ENCODE results near the gene SPATA12. TPM values are rescaled to one million over a fixed set of nuclear protein-coding genes. Genes with fewer than 3 reads are reported as not detected.
A peak's percentile ranks its signal among the peaks of the same experiment; 100 is the strongest.

The SPATA12 gene
- total RNA-seq, 1 donor from 2014 or later: not detected

DNA sequence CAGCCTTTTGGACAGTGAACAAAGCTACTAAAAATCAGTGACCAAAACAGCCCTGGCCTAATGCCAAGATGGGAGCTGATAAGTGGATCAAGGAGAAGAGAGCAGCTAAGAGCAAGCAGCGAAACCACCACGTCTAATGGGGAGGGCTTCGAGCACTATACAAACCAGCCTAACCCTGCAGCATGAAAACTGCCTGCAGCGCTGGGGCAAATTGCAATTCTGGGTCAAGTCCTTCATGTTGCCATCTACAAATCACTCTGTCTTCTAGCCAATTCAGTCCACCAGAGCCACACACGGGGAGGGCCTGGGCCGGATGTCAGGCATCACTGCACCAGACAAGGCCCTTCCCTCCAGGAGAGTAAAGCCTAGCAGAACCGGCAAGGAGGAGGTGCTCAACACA is 30.5 kb upstream of the SPATA12 start:
- intact Hi-C loops (cut with micrococcal nuclease): no loop called here
- H3K9me3 ChIP-seq (replicated peaks): no peaks in the 10 kb centered on the region
- H3K4me3 ChIP-seq: no peak overlapping the region
- no peak overlapping the region for H3K27ac ChIP-seq (replicated peaks)
- DNase-seq: no peak
- no peaks in the 10 kb centered on the region for H3K36me3 ChIP-seq
- H3K4me1 ChIP-seq: no peaks in the 10 kb centered on the region
- TF ChIP-seq, protein P1, sequence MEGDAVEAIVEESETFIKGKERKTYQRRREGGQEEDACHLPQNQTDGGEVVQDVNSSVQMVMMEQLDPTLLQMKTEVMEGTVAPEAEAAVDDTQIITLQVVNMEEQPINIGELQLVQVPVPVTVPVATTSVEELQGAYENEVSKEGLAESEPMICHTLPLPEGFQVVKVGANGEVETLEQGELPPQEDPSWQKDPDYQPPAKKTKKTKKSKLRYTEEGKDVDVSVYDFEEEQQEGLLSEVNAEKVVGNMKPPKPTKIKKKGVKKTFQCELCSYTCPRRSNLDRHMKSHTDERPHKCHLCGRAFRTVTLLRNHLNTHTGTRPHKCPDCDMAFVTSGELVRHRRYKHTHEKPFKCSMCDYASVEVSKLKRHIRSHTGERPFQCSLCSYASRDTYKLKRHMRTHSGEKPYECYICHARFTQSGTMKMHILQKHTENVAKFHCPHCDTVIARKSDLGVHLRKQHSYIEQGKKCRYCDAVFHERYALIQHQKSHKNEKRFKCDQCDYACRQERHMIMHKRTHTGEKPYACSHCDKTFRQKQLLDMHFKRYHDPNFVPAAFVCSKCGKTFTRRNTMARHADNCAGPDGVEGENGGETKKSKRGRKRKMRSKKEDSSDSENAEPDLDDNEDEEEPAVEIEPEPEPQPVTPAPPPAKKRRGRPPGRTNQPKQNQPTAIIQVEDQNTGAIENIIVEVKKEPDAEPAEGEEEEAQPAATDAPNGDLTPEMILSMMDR (IDR thresholded peaks at IDR 0.05; ENCODE audit: borderline replicate concordance): no peak
- H3K27me3 ChIP-seq (ENCODE audit: low read depth): no peaks in the 10 kb centered on the region

DNA sequence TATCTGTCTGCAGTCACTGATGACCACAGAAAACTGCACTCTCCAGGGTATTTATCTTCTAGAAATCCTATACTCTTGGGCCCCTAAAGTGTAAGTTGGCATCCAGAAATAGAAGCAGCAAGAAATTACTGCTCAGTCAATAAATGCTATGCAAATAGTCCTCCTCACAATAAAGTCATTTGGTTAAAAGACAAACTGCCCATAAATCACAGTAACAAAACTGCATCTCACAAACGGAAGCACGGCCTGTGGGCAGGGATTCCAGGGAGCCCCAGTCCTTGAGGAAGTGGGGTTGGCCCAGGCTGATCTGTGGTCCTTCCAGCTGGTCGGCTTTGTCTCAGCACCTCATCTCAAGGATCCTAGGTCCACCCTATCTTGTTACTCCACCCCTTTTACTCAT is 29.7 kb upstream of the SPATA12 start:
- H3K27ac ChIP-seq (replicated peaks): no peak overlapping the region
- no peaks in the 10 kb centered on the region for H3K27me3 ChIP-seq (ENCODE audit: low read depth)
- H3K9me3 ChIP-seq (replicated peaks): no peaks in the 10 kb centered on the region
- H3K4me1 ChIP-seq: no peaks in the 10 kb centered on the region
- DNase-seq: no peak
- TF ChIP-seq, protein P1 (IDR thresholded peaks at IDR 0.05; ENCODE audit: borderline replicate concordance): no peak
- intact Hi-C loops (cut with micrococcal nuclease): no loop called here
- no peaks in the 10 kb centered on the region for H3K36me3 ChIP-seq
- H3K4me3 ChIP-seq: no peak overlapping the region

- Histone ChIP-seq H3K9me3 (replicated peaks) (no peaks in the 10 kb centered on the region), H3K4me3 (no peak overlapping the region), H3K27me3 (ENCODE audit: low read depth) (no peaks in the 10 kb centered on the region), H3K27ac (replicated peaks) (no peak overlapping the region), H3K4me1 (peaks cover 8% of the 10 kb centered on the region), H3K36me3 (no peaks in the 10 kb centered on the region)
- DNase-seq: no peak
- intact Hi-C loops (cut with micrococcal nuclease): no loop called here
- TF ChIP-seq, protein P1 (IDR thresholded peaks at IDR 0.05; ENCODE audit: borderline replicate concordance): no peak
Measured at GRCh38 chr3:57031631-57032541, 28.6 kb upstream of the SPATA12 start.

DNA sequence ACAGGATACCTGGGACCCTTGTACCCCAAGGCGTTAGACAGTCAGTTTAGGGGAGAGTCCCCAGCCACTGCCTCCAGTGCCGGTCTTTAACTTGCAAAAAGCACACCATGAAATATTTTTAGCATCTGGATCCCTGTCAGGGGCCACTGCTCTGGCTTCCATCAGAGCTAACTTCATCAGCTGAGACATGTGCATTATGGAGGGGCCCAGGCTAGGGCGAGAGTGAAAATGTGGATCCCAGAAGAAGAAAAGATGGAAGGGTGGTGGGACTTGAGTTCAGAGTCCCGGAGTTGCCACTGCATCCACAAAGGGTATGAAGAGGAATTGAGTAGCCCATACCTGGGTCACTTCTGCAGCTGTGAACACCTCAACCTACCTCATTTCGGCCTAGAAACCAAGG is 23.5 kb upstream of the SPATA12 start:
- Histone ChIP-seq H3K27ac (replicated peaks) (peak overlapping the region; percentile 64), H3K36me3 (no peaks in the 10 kb centered on the region), H3K4me3 (no peak overlapping the region), H3K4me1 (peaks cover 28% of the 10 kb centered on the region), H3K9me3 (replicated peaks) (no peaks in the 10 kb centered on the region), H3K27me3 (ENCODE audit: low read depth) (no peaks in the 10 kb centered on the region)
- no peak for DNase-seq
- intact Hi-C loops (cut with micrococcal nuclease): no loop called here
- TF ChIP-seq, protein P1 (IDR thresholded peaks at IDR 0.05; ENCODE audit: borderline replicate concordance): no peak

GRCh38 chr3:57038466-57039164 is 21.8 kb upstream of the SPATA12 start:
- Histone ChIP-seq H3K4me3 (no peak overlapping the region), H3K4me1 (peaks cover 32% of the 10 kb centered on the region), H3K36me3 (no peaks in the 10 kb centered on the region), H3K27ac (replicated peaks) (no peak overlapping the region), H3K9me3 (replicated peaks) (no peaks in the 10 kb centered on the region), H3K27me3 (ENCODE audit: low read depth) (no peaks in the 10 kb centered on the region)
- TF ChIP-seq, protein P1 (IDR thresholded peaks at IDR 0.05; ENCODE audit: borderline replicate concordance): no peak
- no peak for DNase-seq
- intact Hi-C loops (cut with micrococcal nuclease): no loop called here

Measured in left ventricle myocardium inferior (tissue), 1 donor.